H9 (cell line): ENCODE measurements around the gene VWA5A. TPM values are rescaled to one million over a fixed set of nuclear protein-coding genes. Genes with fewer than 3 reads are reported as not detected.

Experiments
- DNase-seq: peaks from one replicate; pipeline ENCODE4 v3.0.0-alpha.2; 2017
- H2AFZ ChIP-seq: one replicate; pipeline ENCODE4 v1.6.1; 2013; ENCODE audit warnings: mild to moderate bottlenecking, low read length, control low read depth, moderate library complexity
- H2AK5ac ChIP-seq: 2 replicates; pipeline ENCODE4 v1.6.1; 2013; ENCODE audit warnings: low read length, control low read depth, mixed read lengths; ENCODE audit not compliant: insufficient read length
- H2BK120ac ChIP-seq: one replicate; pipeline ENCODE4 v1.6.1; 2013; ENCODE audit warnings: low read depth, mild to moderate bottlenecking, low read length, control low read depth, inconsistent platforms; ENCODE audit not compliant: poor library complexity, severe bottlenecking
- H2BK12ac ChIP-seq: 2 replicates; pipeline ENCODE4 v1.6.1; 2013; ENCODE audit warnings: low read length, control low read depth, mixed read lengths, low read depth; ENCODE audit not compliant: insufficient read length
- H2BK15ac ChIP-seq: 2 replicates; pipeline ENCODE4 v1.6.1; 2013; ENCODE audit warnings: low read depth, low read length, control low read depth
- H2BK20ac ChIP-seq: one replicate; pipeline ENCODE4 v1.6.1; 2013; ENCODE audit warnings: low read depth, mild to moderate bottlenecking, low read length, control low read depth, inconsistent platforms; ENCODE audit not compliant: poor library complexity, severe bottlenecking
- H2BK5ac ChIP-seq: 2 replicates; pipeline ENCODE4 v1.6.1; 2013; ENCODE audit warnings: low read length, control low read depth, mixed read lengths; ENCODE audit not compliant: insufficient read length
- H3K14ac ChIP-seq: 2 replicates; pipeline ENCODE4 v1.6.1; 2013; ENCODE audit warnings: low read length, control low read depth; ENCODE audit not compliant: insufficient read depth
- H3K18ac ChIP-seq: 2 replicates; pipeline ENCODE4 v1.6.1; 2013; ENCODE audit warnings: low read depth, mild to moderate bottlenecking, mixed read lengths, low read length, control low read depth; ENCODE audit not compliant: insufficient read length
- H3K23ac ChIP-seq: 2 replicates; pipeline ENCODE4 v1.6.1; 2013; ENCODE audit warnings: low read length, control low read depth, mixed read lengths, low read depth; ENCODE audit not compliant: insufficient read length
- H3K23me2 ChIP-seq: 2 replicates; pipeline ENCODE4 v1.6.1; 2013; ENCODE audit warnings: low read depth, mild to moderate bottlenecking, mixed read lengths, low read length, control low read depth; ENCODE audit not compliant: insufficient read length, poor library complexity, severe bottlenecking
- H3K27ac ChIP-seq: 2 replicates; pipeline ENCODE4 v1.5.1; 2013; ENCODE audit warnings: low read length, control low read depth, mixed read lengths, low read depth; ENCODE audit not compliant: insufficient read length
- H3K27me3 ChIP-seq: 2 replicates; pipeline ENCODE4 v1.6.1; 2013; ENCODE audit warnings: low read length, control low read depth, inconsistent platforms; ENCODE audit not compliant: insufficient read depth
- H3K4ac ChIP-seq: 2 replicates; pipeline ENCODE4 v1.6.1; 2013; ENCODE audit warnings: low read depth, mild to moderate bottlenecking, control low read depth, inconsistent platforms, low read length, moderate library complexity
- H3K4me1 ChIP-seq: 2 replicates; pipeline ENCODE4 v1.6.1; 2013; ENCODE audit warnings: low read length, control low read depth, inconsistent platforms; ENCODE audit not compliant: insufficient read depth
- H3K4me2 ChIP-seq: 2 replicates; pipeline ENCODE4 v1.6.1; 2013; ENCODE audit warnings: low read length, control low read depth, mixed read lengths; ENCODE audit not compliant: insufficient read length, insufficient read depth
- H3K56ac ChIP-seq: 2 replicates; pipeline ENCODE4 v1.6.1; 2013; ENCODE audit warnings: low read depth, mild to moderate bottlenecking, mixed read lengths, low read length, control low read depth; ENCODE audit not compliant: insufficient read length
- H3K79me1 ChIP-seq: 2 replicates; pipeline ENCODE4 v1.6.1; 2013; ENCODE audit warnings: low read depth, mild to moderate bottlenecking, moderate library complexity, low read length, control low read depth, inconsistent platforms; ENCODE audit not compliant: insufficient read depth, poor library complexity, severe bottlenecking
- H3K79me2 ChIP-seq: 2 replicates; pipeline ENCODE4 v1.6.1; 2013; ENCODE audit warnings: low read length, control low read depth, inconsistent platforms; ENCODE audit not compliant: insufficient read depth
- H3K9ac ChIP-seq: 2 replicates; pipeline ENCODE4 v1.6.1; 2013; ENCODE audit warnings: low read length, control low read depth, mixed read lengths; ENCODE audit not compliant: insufficient read length; ENCODE audit errors: extremely low read depth
- H3K9me3 ChIP-seq: one replicate; pipeline ENCODE4 v1.6.1; 2013; ENCODE audit warnings: low read depth, low read length, inconsistent platforms; ENCODE audit not compliant: control insufficient read depth
- H3T11ph ChIP-seq: one replicate; pipeline ENCODE4 v1.6.1; 2013; ENCODE audit warnings: mild to moderate bottlenecking, low read length, control low read depth, inconsistent platforms
- H4K20me1 ChIP-seq: one replicate; pipeline ENCODE4 v1.6.1; 2013; ENCODE audit not compliant: control insufficient read depth, insufficient read length, insufficient read depth
- H4K5ac ChIP-seq: 2 replicates; pipeline ENCODE4 v1.6.1; 2013; ENCODE audit warnings: low read depth, mild to moderate bottlenecking, mixed read lengths, low read length, control low read depth; ENCODE audit not compliant: insufficient read length
- H4K8ac ChIP-seq: replicated peaks from 2 replicates; pipeline ENCODE4 v1.6.1; 2013; ENCODE audit warnings: low read length, control low read depth, mixed read lengths, low read depth; ENCODE audit not compliant: insufficient read length
- H4K91ac ChIP-seq: 2 replicates; pipeline ENCODE4 v1.6.1; 2013; ENCODE audit warnings: low read depth, mild to moderate bottlenecking, moderate library complexity, mixed read lengths, low read length, control low read depth; ENCODE audit not compliant: insufficient read length
- H3K27ac Mint-ChIP-seq, 3 experiments: 2 replicates in 2 of 3; 3 replicates in 1 of 3; pipeline ENCODE4 v1.8.0; 2020 to 2021; ENCODE audit warnings: mixed read lengths in 3 of 3, mild to moderate bottlenecking in 1 of 3, moderate library complexity in 1 of 3
- H3K27me3 Mint-ChIP-seq: 2 replicates; pipeline ENCODE4 v1.8.0; 2021; ENCODE audit warnings: low read depth, mild to moderate bottlenecking, moderate library complexity, mixed read lengths
- H3K36me3 Mint-ChIP-seq, 3 experiments: 2 replicates in 2 of 3; 3 replicates in 1 of 3; pipeline ENCODE4 v1.8.0; 2020 to 2021; ENCODE audit warnings: low read depth in 3 of 3, mixed read lengths in 3 of 3; ENCODE audit not compliant: insufficient read depth in 1 of 3
- H3K4me1 Mint-ChIP-seq, 2 experiments: 2 replicates each; pipeline ENCODE4 v1.8.0; 2020; ENCODE audit warnings: mixed read lengths in 2 of 2
- H3K4me3 Mint-ChIP-seq, 2 experiments: 2 replicates in 1 of 2; 3 replicates in 1 of 2; pipeline ENCODE4 v1.8.0; 2020 to 2021; ENCODE audit warnings: mild to moderate bottlenecking in 2 of 2, mixed read lengths in 2 of 2, moderate library complexity in 1 of 2
- H3K9me3 Mint-ChIP-seq, 2 experiments: 2 replicates in 1 of 2; 3 replicates in 1 of 2; pipeline ENCODE4 v1.8.0; 2020; ENCODE audit warnings: mild to moderate bottlenecking in 2 of 2, mixed read lengths in 2 of 2, moderate library complexity in 1 of 2
- WGBS: extraction: QIAGEN DNeasy Blood & Tissue Kit; methylation state at CpG from one replicate; pipeline ENCODE4 v1.1.7; 2013; ENCODE audit warnings: missing lambda C conversion rate, low lambda C conversion rate, mixed read lengths; ENCODE audit not compliant: insufficient read length; ENCODE audit errors: extremely low coverage; 5-methylcytosine and 5-hydroxymethylcytosine counted together
- total RNA-seq: library from RNA; stranded (reverse); gene quantifications from 2 replicates; pipeline ENCODE4 v1.2.1, GENCODE V29; 2021
- TF ChIP-seq, protein P1 (sequence below): fragments of 200-600 bp; sonication (generic); conservative IDR thresholded peaks from 3 replicates; pipeline ENCODE4 v1.8.0; 2021; ENCODE audit warnings: antibody characterized with exemption, mild to moderate bottlenecking

Gene VWA5A
- total RNA-seq, 1 experiment from 2014 or later: 15.6 TPM

DNA sequence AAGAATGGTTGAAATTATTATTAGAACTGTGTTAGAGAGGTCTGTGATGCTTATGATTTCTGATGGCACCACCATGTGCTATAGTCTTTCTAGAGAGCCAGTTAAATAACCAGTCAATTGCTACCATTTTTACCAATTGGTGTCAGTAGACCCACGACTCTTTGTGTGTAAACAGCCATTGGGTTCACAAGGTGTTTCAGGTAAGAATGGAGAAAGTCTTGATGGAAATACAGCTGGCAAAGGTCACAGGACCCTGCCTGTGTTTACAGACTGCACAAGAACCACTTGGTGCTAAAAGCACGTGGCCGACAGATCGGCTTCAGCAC is 43.7 kb upstream of the VWA5A start:
- TF ChIP-seq, protein P1, sequence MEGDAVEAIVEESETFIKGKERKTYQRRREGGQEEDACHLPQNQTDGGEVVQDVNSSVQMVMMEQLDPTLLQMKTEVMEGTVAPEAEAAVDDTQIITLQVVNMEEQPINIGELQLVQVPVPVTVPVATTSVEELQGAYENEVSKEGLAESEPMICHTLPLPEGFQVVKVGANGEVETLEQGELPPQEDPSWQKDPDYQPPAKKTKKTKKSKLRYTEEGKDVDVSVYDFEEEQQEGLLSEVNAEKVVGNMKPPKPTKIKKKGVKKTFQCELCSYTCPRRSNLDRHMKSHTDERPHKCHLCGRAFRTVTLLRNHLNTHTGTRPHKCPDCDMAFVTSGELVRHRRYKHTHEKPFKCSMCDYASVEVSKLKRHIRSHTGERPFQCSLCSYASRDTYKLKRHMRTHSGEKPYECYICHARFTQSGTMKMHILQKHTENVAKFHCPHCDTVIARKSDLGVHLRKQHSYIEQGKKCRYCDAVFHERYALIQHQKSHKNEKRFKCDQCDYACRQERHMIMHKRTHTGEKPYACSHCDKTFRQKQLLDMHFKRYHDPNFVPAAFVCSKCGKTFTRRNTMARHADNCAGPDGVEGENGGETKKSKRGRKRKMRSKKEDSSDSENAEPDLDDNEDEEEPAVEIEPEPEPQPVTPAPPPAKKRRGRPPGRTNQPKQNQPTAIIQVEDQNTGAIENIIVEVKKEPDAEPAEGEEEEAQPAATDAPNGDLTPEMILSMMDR: peak; percentile 25; the same call in 1 of the 3 replicates
- Histone ChIP-seq H2AK5ac (no peak overlapping the region), H2BK120ac (no peak overlapping the region), H4K20me1 (no peaks in the 10 kb centered on the region), H3K79me1 (no peaks in the 10 kb centered on the region), H3K4ac (no peak overlapping the region), H3K18ac (no peak overlapping the region), H4K91ac (no peak overlapping the region), H3K27me3 (no peaks in the 10 kb centered on the region), H3K4me2 (no peak overlapping the region), H3T11ph (no peak overlapping the region), H2BK12ac (no peak overlapping the region), H4K8ac (no peak overlapping the region), H2BK20ac (no peak overlapping the region), H3K56ac (no peak overlapping the region), H2AFZ (no peak overlapping the region), H3K4me1 (no peaks in the 10 kb centered on the region), H3K23me2 (no peaks in the 10 kb centered on the region), H3K27ac (no peak overlapping the region), H3K79me2 (no peaks in the 10 kb centered on the region), H3K14ac (no peak overlapping the region), H2BK5ac (no peak overlapping the region), H3K9ac (no peak overlapping the region), H3K9me3 (no peaks in the 10 kb centered on the region), H4K5ac (no peak overlapping the region), H3K23ac (no peak overlapping the region), H2BK15ac (no peak overlapping the region)
- no peak overlapping the region for H3K4me3 Mint-ChIP-seq
- DNase-seq: no peak
- no CpG with 5 or more reads among the region's 4 CpGs for WGBS
- peaks cover 15 to 17% of the 10 kb centered on the region in 2 experiments for H3K4me1 Mint-ChIP-seq
- H3K9me3 Mint-ChIP-seq: no peaks in the 10 kb centered on the region
- H3K36me3 Mint-ChIP-seq: no peaks in the 10 kb centered on the region
- peaks cover 2% of the 10 kb centered on the region; the same call in 1 of the 2 replicates for H3K27me3 Mint-ChIP-seq
- H3K27ac Mint-ChIP-seq: no peak overlapping the region
